Measurements from ENCODE around the gene KCNIP4. TPM values are rescaled to one million over a fixed set of nuclear protein-coding genes. Genes with fewer than 3 reads are reported as not detected.

KCNIP4 gene
- total and polyA plus RNA-seq, 2 of the 8 experiments (the other 6 are each of a cell fraction or from before 2014, with no cell fraction given), result 0.06 TPM; not detected in 1

DNA sequence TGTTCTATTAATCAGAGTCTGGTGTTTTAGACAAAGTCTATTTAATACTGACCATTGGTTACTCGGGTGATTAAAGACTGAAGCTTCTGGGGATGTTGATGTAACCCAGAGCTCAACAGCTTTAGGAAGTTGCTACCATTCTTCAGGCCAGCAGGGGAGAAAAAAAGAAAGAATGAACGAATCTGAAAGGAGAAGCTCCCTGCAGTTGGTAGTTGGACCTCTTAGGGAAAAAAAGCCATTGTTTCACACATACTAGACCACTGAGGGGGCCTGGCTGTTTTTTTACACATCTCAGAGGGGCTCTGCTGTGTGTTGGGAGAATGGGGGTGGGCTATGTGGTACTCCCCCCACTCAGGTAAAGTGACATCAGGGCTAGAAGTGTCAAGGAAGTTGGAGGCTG, 378.9 kb downstream of the KCNIP4 start:
- H3K27me3 ChIP-seq (replicated peaks in 1 of 4; ENCODE audit: control insufficient read depth in 3 of 4, extremely low read depth in 1 of 4, insufficient read depth in 3 of 4, low read length in 3 of 4), result no peaks in the 10 kb centered on the region
- H3K27ac ChIP-seq (ENCODE audit: low read depth, low read length), result no peak overlapping the region
- no peak overlapping the region for H2BK5ac ChIP-seq (ENCODE audit: low read depth, low read length)
- no peak overlapping the region for H3K23ac ChIP-seq (ENCODE audit: insufficient read length)
- H2BK20ac ChIP-seq (ENCODE audit: low read length), result no peak overlapping the region; the same call in 1 of the 2 replicates
- ChIA-PET CTCF (ENCODE audit: partially characterized antibody) (interaction anchor here (1.0 kb wide), 1 partner anchor 27 kb away, joined by 3 read pairs; no protein-coding TSS in a partner anchor), POLR2A (ENCODE audit: partially characterized antibody) (no interaction called here)
- no peak overlapping the region for H4K8ac ChIP-seq (ENCODE audit: extremely low read depth, insufficient read depth, low read length)
- H3K23me2 ChIP-seq (ENCODE audit: low read depth, low read length), result no peaks in the 10 kb centered on the region
- no peak overlapping the region for H3K56ac ChIP-seq (replicated peaks; ENCODE audit: insufficient read length, low read depth, low read length)
- H2BK12ac ChIP-seq (ENCODE audit: low read depth, low read length), result no peak overlapping the region
- H3K9me3 ChIP-seq (ENCODE audit: insufficient read depth in 2 of 2, low read depth in 1 of 2, low read length in 1 of 2), result no peaks in the 10 kb centered on the region
- no peaks in the 10 kb centered on the region for H4K20me1 ChIP-seq (replicated peaks in 1 of 2; ENCODE audit: control insufficient read depth in 1 of 2, insufficient read depth in 2 of 2, low read length in 2 of 2)
- H3K4me2 ChIP-seq (ENCODE audit: insufficient read depth in 1 of 2, low read depth in 2 of 2, low read length in 2 of 2), result no peak overlapping the region
- H3K14ac ChIP-seq (ENCODE audit: insufficient read length), result no peak overlapping the region
- H3K36me3 ChIP-seq (ENCODE audit: control insufficient read depth in 2 of 4, insufficient read depth in 4 of 4, low read length in 3 of 4), result no peaks in the 10 kb centered on the region
- H2BK120ac ChIP-seq (replicated peaks; ENCODE audit: low read depth, low read length), result peak overlapping the region; percentile 31
- no peak overlapping the region for H2BK15ac ChIP-seq (ENCODE audit: low read length)
- H3K9ac ChIP-seq (replicated peaks in 1 of 4; ENCODE audit: extremely low read depth in 1 of 4, low read depth in 3 of 4, low read length in 3 of 4), result no peak overlapping the region
- WGBS, 2 experiments (ENCODE audit: extremely low coverage in 1 of 2, insufficient coverage in 1 of 2, insufficient read length in 1 of 2, insufficient replicate concordance in 2 of 2, low coverage in 1 of 2, low lambda C conversion rate in 2 of 2, missing lambda C conversion rate in 1 of 2), result 50% methylated on average over 2 of the region's 2 CpGs; no CpG with 5 or more reads in 1 of the 2 experiments
- H4K5ac ChIP-seq (ENCODE audit: insufficient read length, low read depth, low read length), result no peak overlapping the region
- FAIRE-seq, result no peak
- DNase-seq (ENCODE audit: low read depth in 1 of 2, low spot score in 2 of 2), result no peak
- H3K4me3 ChIP-seq (ENCODE audit: extremely low read depth in 1 of 4, insufficient read depth in 2 of 4, low read depth in 3 of 4, low read length in 4 of 4), result no peak overlapping the region
- H3K18ac ChIP-seq (ENCODE audit: extremely low read depth, low read length), result no peak overlapping the region
- H3K79me1 ChIP-seq (ENCODE audit: low read depth, low read length), result no peaks in the 10 kb centered on the region
- H3K4ac ChIP-seq (replicated peaks; ENCODE audit: insufficient read length, low read depth, low read length), result no peak overlapping the region
- no peak for TF ChIP-seq POLR2AphosphoS5 (IDR thresholded peaks at IDR 0.05; ENCODE audit: low read depth, low read length)
- TF ChIP-seq JUND (IDR thresholded peaks at IDR 0.05; ENCODE audit: low read length), result 0 out of 2 replicates have a peak, but pooled peaks have one; percentile 11
- H3K4me1 ChIP-seq (replicated peaks in 1 of 4; ENCODE audit: control insufficient read depth in 3 of 4, insufficient read depth in 4 of 4, low read length in 3 of 4), result peaks cover 0 to under 1% (median 0%) of the 10 kb centered on the region in 4 experiments; a peak in 2 of 7 replicates
- no peak overlapping the region for H2AFZ ChIP-seq (ENCODE audit: low read length)
- H2AK5ac ChIP-seq (ENCODE audit: low read depth, low read length), result no peak overlapping the region
- no peak overlapping the region for H4K91ac ChIP-seq (replicated peaks; ENCODE audit: insufficient read length, low read length)
- no peaks in the 10 kb centered on the region for H3K79me2 ChIP-seq (ENCODE audit: control insufficient read depth in 1 of 2, insufficient read depth in 2 of 2, low read length in 2 of 2)

Data from H1 (cell line).